ENCODE measurements around the gene HPX. TPM values are rescaled to one million over a fixed set of nuclear protein-coding genes. Genes with fewer than 3 reads are reported as not detected.

The HPX gene
- total RNA-seq, 2 donors from 2014 or later, result 3.9 to 6.0 TPM

GRCh38 chr11:6488342-6488741, 47.6 kb upstream of the HPX start:
- H3K4me3 Mint-ChIP-seq, result no peak overlapping the region
- no peak for DNase-seq
- Histone ChIP-seq H3K4me1 (ENCODE audit: control insufficient read depth, insufficient read depth, low read length) (peaks cover 3% of the 10 kb centered on the region), H3K27ac (ENCODE audit: low read depth, low read length) (no peak overlapping the region), H3K9me3 (ENCODE audit: control insufficient read depth, low read length) (no peaks in the 10 kb centered on the region), H3K9ac (ENCODE audit: extremely low read depth, low read length, poor library complexity, severe bottlenecking) (no peak overlapping the region), H3K27me3 (ENCODE audit: control insufficient read depth, insufficient read depth, low read length, poor library complexity, severe bottlenecking) (no peaks in the 10 kb centered on the region), H3K36me3 (ENCODE audit: control insufficient read depth, insufficient read depth, low read length) (peaks cover 39% of the 10 kb centered on the region), H3K4me3 (ENCODE audit: low read length) (no peak overlapping the region)
- no peaks in the 10 kb centered on the region for H3K9me3 Mint-ChIP-seq
- H3K27ac Mint-ChIP-seq, result no peak overlapping the region
- 95 to 96% methylated on average over 6 of the region's 6 CpGs for WGBS, 2 experiments (ENCODE audit: insufficient coverage in 1 of 2, insufficient read length in 1 of 2)
- H3K36me3 Mint-ChIP-seq (ENCODE audit: low read depth), result peaks cover 11% of the 10 kb centered on the region
- H3K27me3 Mint-ChIP-seq (ENCODE audit: insufficient read depth), result no peaks in the 10 kb centered on the region
- no peaks in the 10 kb centered on the region for H3K4me1 Mint-ChIP-seq
- TF ChIP-seq, protein P1, sequence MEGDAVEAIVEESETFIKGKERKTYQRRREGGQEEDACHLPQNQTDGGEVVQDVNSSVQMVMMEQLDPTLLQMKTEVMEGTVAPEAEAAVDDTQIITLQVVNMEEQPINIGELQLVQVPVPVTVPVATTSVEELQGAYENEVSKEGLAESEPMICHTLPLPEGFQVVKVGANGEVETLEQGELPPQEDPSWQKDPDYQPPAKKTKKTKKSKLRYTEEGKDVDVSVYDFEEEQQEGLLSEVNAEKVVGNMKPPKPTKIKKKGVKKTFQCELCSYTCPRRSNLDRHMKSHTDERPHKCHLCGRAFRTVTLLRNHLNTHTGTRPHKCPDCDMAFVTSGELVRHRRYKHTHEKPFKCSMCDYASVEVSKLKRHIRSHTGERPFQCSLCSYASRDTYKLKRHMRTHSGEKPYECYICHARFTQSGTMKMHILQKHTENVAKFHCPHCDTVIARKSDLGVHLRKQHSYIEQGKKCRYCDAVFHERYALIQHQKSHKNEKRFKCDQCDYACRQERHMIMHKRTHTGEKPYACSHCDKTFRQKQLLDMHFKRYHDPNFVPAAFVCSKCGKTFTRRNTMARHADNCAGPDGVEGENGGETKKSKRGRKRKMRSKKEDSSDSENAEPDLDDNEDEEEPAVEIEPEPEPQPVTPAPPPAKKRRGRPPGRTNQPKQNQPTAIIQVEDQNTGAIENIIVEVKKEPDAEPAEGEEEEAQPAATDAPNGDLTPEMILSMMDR (conservative IDR thresholded peaks at IDR 0.05), result no peak

DNA sequence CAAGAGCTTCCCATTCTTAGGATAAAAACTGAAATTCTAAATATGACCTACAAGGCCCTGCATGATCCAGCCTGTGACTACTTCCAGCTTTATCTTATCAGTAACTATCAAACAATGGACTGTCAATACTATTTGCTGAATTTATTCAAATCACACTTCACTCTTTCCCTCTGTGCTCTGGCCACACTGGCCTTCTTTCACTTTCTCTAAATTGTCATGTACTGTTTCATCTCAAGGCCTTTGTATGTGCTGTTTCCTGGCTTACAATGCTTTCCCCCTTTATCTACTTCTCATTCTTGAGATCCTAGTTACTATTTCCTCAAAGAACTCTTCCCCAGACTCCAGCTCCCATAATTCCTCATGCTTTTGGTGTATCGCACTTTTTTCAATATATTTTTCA, 46.2 kb upstream of the HPX start:
- no peaks in the 10 kb centered on the region for H3K9me3 ChIP-seq (ENCODE audit: control insufficient read depth, low read length)
- Mint-ChIP-seq H3K4me3 (no peak overlapping the region), H3K4me1 (peaks cover 4% of the 10 kb centered on the region), H3K36me3 (ENCODE audit: low read depth) (peaks cover 21% of the 10 kb centered on the region), H3K27me3 (ENCODE audit: insufficient read depth) (no peaks in the 10 kb centered on the region), H3K9me3 (no peaks in the 10 kb centered on the region), H3K27ac (no peak overlapping the region)
- peaks cover 51% of the 10 kb centered on the region for H3K36me3 ChIP-seq (ENCODE audit: control insufficient read depth, insufficient read depth, low read length)
- 86% methylated on average over 1 of the region's 1 CpG; no CpG with 5 or more reads in 1 of the 2 experiments for WGBS, 2 experiments (ENCODE audit: insufficient coverage in 1 of 2, insufficient read length in 1 of 2)
- H3K27me3 ChIP-seq (ENCODE audit: control insufficient read depth, insufficient read depth, low read length, poor library complexity, severe bottlenecking), result no peaks in the 10 kb centered on the region
- H3K4me3 ChIP-seq (ENCODE audit: low read length), result no peak overlapping the region
- H3K4me1 ChIP-seq (ENCODE audit: control insufficient read depth, insufficient read depth, low read length), result peaks cover 7% of the 10 kb centered on the region
- TF ChIP-seq, protein P1 (conservative IDR thresholded peaks at IDR 0.05), result no peak
- no peak overlapping the region for H3K27ac ChIP-seq (ENCODE audit: low read depth, low read length)
- no peak for DNase-seq
- no peak overlapping the region for H3K9ac ChIP-seq (ENCODE audit: extremely low read depth, low read length, poor library complexity, severe bottlenecking)

DNA sequence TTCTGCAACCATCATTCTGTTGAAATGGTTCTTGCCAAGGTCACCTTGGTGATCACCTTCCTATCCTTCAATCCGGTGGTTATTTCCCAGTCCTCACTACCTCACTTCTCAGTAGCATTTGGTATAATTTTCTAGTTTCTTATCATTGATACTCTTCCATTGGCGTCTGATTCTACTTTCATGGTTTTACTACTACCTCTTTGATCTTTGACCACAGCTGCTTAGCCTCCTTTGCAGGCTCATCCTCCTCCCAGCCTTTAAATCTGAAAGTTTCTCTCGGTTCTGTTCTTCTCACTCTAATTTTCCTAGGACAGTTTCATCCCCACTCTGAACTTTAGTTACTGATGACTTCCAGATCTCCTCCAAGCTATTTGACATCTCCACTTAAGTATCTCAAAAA, 45.5 kb upstream of the HPX start:
- no peak overlapping the region for H3K4me3 ChIP-seq (ENCODE audit: low read length)
- H3K27ac Mint-ChIP-seq, result no peak overlapping the region
- no peaks in the 10 kb centered on the region for H3K27me3 Mint-ChIP-seq (ENCODE audit: insufficient read depth)
- no peak overlapping the region for H3K4me3 Mint-ChIP-seq
- H3K4me1 ChIP-seq (ENCODE audit: control insufficient read depth, insufficient read depth, low read length), result peaks cover 7% of the 10 kb centered on the region
- H3K36me3 Mint-ChIP-seq (ENCODE audit: low read depth), result peaks cover 21% of the 10 kb centered on the region
- TF ChIP-seq, protein P1 (conservative IDR thresholded peaks at IDR 0.05), result no peak
- no peaks in the 10 kb centered on the region for H3K9me3 ChIP-seq (ENCODE audit: control insufficient read depth, low read length)
- no peak overlapping the region for H3K9ac ChIP-seq (ENCODE audit: extremely low read depth, low read length, poor library complexity, severe bottlenecking)
- 93 to 97% methylated on average over 3 of the region's 3 CpGs for WGBS, 2 experiments (ENCODE audit: insufficient coverage in 1 of 2, insufficient read length in 1 of 2)
- peaks cover 51% of the 10 kb centered on the region for H3K36me3 ChIP-seq (ENCODE audit: control insufficient read depth, insufficient read depth, low read length)
- no peak for DNase-seq
- no peaks in the 10 kb centered on the region for H3K9me3 Mint-ChIP-seq
- peaks cover 4% of the 10 kb centered on the region for H3K4me1 Mint-ChIP-seq
- no peaks in the 10 kb centered on the region for H3K27me3 ChIP-seq (ENCODE audit: control insufficient read depth, insufficient read depth, low read length, poor library complexity, severe bottlenecking)
- H3K27ac ChIP-seq (ENCODE audit: low read depth, low read length), result no peak overlapping the region

Data from endodermal cell (in vitro differentiated cells).